Measurements from ENCODE around the gene SLTM.

- TF ChIP-seq, protein P1, sequence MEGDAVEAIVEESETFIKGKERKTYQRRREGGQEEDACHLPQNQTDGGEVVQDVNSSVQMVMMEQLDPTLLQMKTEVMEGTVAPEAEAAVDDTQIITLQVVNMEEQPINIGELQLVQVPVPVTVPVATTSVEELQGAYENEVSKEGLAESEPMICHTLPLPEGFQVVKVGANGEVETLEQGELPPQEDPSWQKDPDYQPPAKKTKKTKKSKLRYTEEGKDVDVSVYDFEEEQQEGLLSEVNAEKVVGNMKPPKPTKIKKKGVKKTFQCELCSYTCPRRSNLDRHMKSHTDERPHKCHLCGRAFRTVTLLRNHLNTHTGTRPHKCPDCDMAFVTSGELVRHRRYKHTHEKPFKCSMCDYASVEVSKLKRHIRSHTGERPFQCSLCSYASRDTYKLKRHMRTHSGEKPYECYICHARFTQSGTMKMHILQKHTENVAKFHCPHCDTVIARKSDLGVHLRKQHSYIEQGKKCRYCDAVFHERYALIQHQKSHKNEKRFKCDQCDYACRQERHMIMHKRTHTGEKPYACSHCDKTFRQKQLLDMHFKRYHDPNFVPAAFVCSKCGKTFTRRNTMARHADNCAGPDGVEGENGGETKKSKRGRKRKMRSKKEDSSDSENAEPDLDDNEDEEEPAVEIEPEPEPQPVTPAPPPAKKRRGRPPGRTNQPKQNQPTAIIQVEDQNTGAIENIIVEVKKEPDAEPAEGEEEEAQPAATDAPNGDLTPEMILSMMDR (IDR thresholded peaks at IDR 0.05), result peak in 3 of 6 experiments; percentile 21 to 47 (median 22)
- peak in 3 of 4 donors; percentile 92 to 98 (median 98) for TF ChIP-seq POLR2A (IDR thresholded peaks at IDR 0.05)
Observed at GRCh38 chr15:58933281-58934113, at the start of gene SLTM.
